ENCODE measurements around the gene GCSH.

GCSH gene

DNA sequence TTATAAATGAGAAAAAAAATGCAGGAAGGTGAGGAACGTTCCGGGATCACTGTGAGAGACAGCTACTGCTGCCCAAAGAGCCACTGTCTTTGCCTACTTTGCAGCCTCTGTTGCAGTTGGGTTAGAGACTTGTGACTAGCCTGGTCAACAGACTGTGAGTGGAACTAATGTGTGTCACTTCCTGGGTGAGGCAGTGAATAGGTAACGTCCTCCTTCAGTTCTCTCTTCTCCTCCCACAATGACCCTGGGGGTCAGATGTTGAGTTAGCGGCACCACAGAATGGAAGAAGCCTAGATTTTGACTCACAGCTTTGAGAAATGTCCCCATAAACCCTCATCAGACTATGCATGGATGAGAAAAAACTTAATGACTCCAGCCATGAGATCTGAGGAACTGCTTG lies 24.4 kb downstream of the GCSH start:
- POLR2A ChIA-PET (ENCODE audit: low non-redundant PET): no interaction called here
- TF ChIP-seq, protein P1, sequence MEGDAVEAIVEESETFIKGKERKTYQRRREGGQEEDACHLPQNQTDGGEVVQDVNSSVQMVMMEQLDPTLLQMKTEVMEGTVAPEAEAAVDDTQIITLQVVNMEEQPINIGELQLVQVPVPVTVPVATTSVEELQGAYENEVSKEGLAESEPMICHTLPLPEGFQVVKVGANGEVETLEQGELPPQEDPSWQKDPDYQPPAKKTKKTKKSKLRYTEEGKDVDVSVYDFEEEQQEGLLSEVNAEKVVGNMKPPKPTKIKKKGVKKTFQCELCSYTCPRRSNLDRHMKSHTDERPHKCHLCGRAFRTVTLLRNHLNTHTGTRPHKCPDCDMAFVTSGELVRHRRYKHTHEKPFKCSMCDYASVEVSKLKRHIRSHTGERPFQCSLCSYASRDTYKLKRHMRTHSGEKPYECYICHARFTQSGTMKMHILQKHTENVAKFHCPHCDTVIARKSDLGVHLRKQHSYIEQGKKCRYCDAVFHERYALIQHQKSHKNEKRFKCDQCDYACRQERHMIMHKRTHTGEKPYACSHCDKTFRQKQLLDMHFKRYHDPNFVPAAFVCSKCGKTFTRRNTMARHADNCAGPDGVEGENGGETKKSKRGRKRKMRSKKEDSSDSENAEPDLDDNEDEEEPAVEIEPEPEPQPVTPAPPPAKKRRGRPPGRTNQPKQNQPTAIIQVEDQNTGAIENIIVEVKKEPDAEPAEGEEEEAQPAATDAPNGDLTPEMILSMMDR (conservative IDR thresholded peaks at IDR 0.05; ENCODE audit: low read depth): no peak
- DNase-seq (ENCODE audit: low spot score): peak; percentile 49
- CTCF ChIA-PET: no interaction called here
- H3K27ac ChIP-seq: no peak overlapping the region

DNA sequence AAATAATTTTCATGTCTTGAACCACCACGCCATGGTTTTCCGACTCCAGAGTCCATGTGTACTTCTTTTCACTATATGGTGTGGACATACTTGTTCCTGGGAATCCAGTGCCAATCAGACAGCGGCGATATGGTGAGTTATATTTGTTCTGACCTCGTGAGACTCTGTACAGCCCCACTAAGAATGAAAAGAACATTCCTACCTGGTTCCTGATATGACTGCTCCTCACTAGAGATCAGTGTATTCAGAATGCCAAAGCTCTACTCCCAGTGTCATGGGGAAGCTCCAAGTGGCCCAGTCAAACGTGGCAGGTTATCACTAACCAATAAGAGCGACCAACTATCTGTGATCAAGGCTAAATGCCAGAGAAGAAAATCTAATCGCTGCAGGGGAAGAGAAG lies 25.2 kb downstream of the GCSH start:
- CTCF ChIA-PET: interaction anchor here (0.6 kb wide), 2 partner anchors 46 to 67 kb away, joined by 3 to 6 read pairs; no protein-coding TSS in a partner anchor

DNA sequence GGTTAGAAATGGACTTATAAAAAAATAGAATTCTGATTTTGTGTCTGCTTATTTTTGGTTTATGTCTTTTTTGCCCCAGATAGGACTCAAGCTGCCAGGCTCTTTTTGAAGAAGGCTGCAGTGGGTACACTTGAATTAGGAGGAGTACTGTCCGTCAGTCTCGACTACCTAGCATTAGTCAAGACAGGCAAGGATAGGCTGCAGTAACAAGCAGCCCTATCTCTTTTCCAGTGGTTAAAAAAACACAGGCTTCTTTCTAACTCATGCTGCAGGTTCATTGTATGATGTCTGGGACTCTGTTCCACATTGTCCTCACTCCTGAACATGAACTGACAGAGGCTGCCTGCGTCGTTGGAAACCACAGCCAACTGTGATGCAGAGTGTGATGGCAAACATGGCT lies 27.1 kb downstream of the GCSH start:
- TF ChIP-seq, protein P1 (conservative IDR thresholded peaks at IDR 0.05; ENCODE audit: low read depth): no peak
- ChIA-PET CTCF (no interaction called here), POLR2A (ENCODE audit: low non-redundant PET) (no interaction called here)
- no peak for DNase-seq (ENCODE audit: low spot score)
- no peak overlapping the region for H3K27ac ChIP-seq

More for the DNA sequence above, 25.2 kb downstream of the GCSH start:
- TF ChIP-seq, protein P1 (conservative IDR thresholded peaks at IDR 0.05; ENCODE audit: low read depth): no peak
- POLR2A ChIA-PET (ENCODE audit: low non-redundant PET): no interaction called here
- H3K27ac ChIP-seq: no peak overlapping the region
- no peak for DNase-seq (ENCODE audit: low spot score)

DNA sequence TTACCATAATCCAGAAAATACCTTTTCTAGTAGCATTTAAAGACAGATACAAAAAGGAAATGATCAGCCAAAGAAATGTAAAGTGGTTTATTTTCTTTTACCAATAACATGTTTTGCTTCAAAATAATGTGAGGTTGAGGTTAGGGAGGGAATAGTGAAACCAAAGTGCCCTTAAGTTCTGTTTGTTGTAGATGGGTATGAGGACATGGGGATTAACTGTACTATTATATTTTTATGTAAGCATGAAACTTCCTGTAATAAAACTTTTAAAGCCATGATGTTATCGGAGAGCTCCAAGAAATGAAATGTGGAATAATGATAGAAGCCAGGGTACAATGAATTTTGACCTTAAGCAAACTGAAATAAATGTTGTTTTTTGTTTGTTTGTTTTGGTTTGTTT lies 29.0 kb downstream of the GCSH start:
- TF ChIP-seq, protein P1 (conservative IDR thresholded peaks at IDR 0.05; ENCODE audit: low read depth): no peak
- CTCF ChIA-PET: no interaction called here
- POLR2A ChIA-PET (ENCODE audit: low non-redundant PET): no interaction called here
- peak overlapping the region; percentile 48 for H3K27ac ChIP-seq
- DNase-seq (ENCODE audit: low spot score): no peak

DNA sequence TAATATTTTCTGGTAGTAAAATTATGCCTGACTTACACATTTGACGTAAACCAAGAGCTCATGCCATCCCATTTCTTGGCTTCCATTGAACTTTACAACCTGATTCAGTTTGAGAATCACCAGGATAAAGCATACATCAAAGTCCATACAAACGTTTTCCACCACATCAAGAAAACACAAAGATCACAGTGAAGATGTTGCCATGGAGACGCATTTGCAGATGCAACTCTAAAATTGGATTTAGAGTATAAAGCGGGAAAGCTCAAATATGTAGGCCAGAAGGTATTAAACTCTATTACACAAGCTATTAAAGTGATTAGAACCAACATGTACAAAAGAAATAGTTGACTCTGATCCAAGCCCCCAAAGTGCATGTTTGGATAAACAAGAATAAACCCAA lies 29.5 kb downstream of the GCSH start:
- DNase-seq (ENCODE audit: low spot score): no peak
- TF ChIP-seq, protein P1 (conservative IDR thresholded peaks at IDR 0.05; ENCODE audit: low read depth): no peak
- no peak overlapping the region for H3K27ac ChIP-seq
- ChIA-PET POLR2A (ENCODE audit: low non-redundant PET) (no interaction called here), CTCF (no interaction called here)

DNA sequence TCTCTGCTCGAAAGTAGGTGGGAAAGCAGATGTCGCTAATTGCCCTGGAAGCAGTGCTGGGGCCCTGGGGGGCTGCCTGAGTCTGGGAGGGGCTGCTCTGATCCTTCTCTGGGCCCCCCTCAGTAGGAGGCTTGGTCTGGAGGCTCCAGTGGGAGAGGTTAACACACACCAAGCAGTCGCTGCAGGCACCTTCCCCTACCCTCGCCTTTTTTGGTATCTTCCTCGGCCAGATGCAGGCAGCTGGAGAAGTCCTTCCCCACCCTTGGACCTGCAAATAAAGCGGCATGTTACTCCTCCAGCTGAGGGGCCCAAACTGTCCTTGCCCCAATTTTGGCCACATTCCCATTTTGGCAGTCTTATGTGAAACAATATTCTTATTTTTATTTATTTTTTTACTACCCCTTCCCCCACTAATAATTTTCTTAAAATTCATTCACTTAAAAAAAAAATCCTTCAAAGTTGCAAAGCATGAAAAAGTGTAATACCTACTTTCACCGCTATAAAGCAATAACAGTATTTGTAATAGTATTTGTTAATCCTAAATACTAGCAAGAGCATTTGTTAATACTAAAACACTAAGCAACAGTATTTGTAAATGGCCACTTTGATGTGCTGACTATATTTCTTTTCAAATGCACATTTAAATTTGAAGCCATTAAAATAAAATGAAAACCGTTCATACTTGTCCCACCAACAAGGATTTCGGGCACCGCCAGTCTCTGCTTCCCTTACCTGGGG lies 34.2 kb downstream of the GCSH start:
- TF ChIP-seq, protein P1 (conservative IDR thresholded peaks at IDR 0.05; ENCODE audit: low read depth): no peak
- ChIA-PET CTCF (no interaction called here), POLR2A (ENCODE audit: low non-redundant PET) (no interaction called here)
- no peak for DNase-seq (ENCODE audit: low spot score)
- H3K27ac ChIP-seq: no peak overlapping the region
